ENCODE data around the gene ALK.

DNA sequence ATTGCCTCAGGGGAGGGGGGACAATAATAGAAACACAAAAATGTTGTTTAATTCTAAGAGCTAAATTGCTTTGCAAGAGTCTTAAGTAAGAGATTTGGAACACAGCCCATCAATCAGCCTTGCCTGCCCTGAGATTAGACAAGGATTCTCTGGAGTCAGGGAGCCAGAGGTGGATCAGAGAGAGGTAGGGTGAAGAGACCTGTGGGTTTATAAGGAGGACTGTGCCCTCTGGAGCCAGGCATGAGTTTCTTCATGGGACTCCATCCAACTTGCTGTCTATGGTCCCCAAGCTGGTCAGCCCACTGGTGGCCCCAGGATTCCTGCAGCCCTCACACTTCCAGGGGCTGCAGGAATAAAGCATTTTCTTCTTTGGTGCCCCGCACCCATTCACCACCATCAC, 139.3 kb downstream of the ALK start:
- TF ChIP-seq ZNF138 (tag by site-specific recombination; IDR thresholded peaks at IDR 0.05; ENCODE audit: borderline replicate concordance) (no peak), ZNF354C (tag by site-specific recombination; IDR thresholded peaks at IDR 0.05; ENCODE audit: borderline replicate concordance, low read depth) (no peak), ZNF768 (tag by site-specific recombination; IDR thresholded peaks at IDR 0.05) (no peak), ZNF391 (tag by site-specific recombination; IDR thresholded peaks at IDR 0.05; ENCODE audit: borderline replicate concordance, low read depth) (no peak), ZNF701 (tag by site-specific recombination; IDR thresholded peaks at IDR 0.05) (no peak), ZNF416 (tag by site-specific recombination; IDR thresholded peaks at IDR 0.05) (no peak), ZNF521 (tag by site-specific recombination; IDR thresholded peaks at IDR 0.05) (no peak)
- TF ChIP-seq, protein P1, sequence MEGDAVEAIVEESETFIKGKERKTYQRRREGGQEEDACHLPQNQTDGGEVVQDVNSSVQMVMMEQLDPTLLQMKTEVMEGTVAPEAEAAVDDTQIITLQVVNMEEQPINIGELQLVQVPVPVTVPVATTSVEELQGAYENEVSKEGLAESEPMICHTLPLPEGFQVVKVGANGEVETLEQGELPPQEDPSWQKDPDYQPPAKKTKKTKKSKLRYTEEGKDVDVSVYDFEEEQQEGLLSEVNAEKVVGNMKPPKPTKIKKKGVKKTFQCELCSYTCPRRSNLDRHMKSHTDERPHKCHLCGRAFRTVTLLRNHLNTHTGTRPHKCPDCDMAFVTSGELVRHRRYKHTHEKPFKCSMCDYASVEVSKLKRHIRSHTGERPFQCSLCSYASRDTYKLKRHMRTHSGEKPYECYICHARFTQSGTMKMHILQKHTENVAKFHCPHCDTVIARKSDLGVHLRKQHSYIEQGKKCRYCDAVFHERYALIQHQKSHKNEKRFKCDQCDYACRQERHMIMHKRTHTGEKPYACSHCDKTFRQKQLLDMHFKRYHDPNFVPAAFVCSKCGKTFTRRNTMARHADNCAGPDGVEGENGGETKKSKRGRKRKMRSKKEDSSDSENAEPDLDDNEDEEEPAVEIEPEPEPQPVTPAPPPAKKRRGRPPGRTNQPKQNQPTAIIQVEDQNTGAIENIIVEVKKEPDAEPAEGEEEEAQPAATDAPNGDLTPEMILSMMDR (tag by site-specific recombination; IDR thresholded peaks at IDR 0.05): no peak
- TF ChIP-seq, protein P2, sequence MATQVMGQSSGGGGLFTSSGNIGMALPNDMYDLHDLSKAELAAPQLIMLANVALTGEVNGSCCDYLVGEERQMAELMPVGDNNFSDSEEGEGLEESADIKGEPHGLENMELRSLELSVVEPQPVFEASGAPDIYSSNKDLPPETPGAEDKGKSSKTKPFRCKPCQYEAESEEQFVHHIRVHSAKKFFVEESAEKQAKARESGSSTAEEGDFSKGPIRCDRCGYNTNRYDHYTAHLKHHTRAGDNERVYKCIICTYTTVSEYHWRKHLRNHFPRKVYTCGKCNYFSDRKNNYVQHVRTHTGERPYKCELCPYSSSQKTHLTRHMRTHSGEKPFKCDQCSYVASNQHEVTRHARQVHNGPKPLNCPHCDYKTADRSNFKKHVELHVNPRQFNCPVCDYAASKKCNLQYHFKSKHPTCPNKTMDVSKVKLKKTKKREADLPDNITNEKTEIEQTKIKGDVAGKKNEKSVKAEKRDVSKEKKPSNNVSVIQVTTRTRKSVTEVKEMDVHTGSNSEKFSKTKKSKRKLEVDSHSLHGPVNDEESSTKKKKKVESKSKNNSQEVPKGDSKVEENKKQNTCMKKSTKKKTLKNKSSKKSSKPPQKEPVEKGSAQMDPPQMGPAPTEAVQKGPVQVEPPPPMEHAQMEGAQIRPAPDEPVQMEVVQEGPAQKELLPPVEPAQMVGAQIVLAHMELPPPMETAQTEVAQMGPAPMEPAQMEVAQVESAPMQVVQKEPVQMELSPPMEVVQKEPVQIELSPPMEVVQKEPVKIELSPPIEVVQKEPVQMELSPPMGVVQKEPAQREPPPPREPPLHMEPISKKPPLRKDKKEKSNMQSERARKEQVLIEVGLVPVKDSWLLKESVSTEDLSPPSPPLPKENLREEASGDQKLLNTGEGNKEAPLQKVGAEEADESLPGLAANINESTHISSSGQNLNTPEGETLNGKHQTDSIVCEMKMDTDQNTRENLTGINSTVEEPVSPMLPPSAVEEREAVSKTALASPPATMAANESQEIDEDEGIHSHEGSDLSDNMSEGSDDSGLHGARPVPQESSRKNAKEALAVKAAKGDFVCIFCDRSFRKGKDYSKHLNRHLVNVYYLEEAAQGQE (tag by site-specific recombination; IDR thresholded peaks at IDR 0.05): no peak
- TF ChIP-seq, protein P3, sequence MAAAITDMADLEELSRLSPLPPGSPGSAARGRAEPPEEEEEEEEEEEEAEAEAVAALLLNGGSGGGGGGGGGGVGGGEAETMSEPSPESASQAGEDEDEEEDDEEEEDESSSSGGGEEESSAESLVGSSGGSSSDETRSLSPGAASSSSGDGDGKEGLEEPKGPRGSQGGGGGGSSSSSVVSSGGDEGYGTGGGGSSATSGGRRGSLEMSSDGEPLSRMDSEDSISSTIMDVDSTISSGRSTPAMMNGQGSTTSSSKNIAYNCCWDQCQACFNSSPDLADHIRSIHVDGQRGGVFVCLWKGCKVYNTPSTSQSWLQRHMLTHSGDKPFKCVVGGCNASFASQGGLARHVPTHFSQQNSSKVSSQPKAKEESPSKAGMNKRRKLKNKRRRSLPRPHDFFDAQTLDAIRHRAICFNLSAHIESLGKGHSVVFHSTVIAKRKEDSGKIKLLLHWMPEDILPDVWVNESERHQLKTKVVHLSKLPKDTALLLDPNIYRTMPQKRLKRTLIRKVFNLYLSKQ (tag by site-specific recombination; IDR thresholded peaks at IDR 0.05; ENCODE audit: borderline replicate concordance): no peak
- TF ChIP-seq, protein P4, sequence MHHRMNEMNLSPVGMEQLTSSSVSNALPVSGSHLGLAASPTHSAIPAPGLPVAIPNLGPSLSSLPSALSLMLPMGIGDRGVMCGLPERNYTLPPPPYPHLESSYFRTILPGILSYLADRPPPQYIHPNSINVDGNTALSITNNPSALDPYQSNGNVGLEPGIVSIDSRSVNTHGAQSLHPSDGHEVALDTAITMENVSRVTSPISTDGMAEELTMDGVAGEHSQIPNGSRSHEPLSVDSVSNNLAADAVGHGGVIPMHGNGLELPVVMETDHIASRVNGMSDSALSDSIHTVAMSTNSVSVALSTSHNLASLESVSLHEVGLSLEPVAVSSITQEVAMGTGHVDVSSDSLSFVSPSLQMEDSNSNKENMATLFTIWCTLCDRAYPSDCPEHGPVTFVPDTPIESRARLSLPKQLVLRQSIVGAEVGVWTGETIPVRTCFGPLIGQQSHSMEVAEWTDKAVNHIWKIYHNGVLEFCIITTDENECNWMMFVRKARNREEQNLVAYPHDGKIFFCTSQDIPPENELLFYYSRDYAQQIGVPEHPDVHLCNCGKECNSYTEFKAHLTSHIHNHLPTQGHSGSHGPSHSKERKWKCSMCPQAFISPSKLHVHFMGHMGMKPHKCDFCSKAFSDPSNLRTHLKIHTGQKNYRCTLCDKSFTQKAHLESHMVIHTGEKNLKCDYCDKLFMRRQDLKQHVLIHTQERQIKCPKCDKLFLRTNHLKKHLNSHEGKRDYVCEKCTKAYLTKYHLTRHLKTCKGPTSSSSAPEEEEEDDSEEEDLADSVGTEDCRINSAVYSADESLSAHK (tag by site-specific recombination; IDR thresholded peaks at IDR 0.05): no peak

All from HEK293 (cell line).